H1 (cell line): ENCODE measurements around the gene GCNT1.

ENCODE experiments used
- CEBPB ChIP-seq: IDR thresholded peaks from 2 replicates; pipeline ENCODE4 v1.6.1; 2012; ENCODE audit warnings: low read depth, low read length
- CREB1 ChIP-seq: IDR thresholded peaks from 2 replicates; pipeline ENCODE4 v1.6.1; 2012; ENCODE audit warnings: inconsistent platforms
- JUND ChIP-seq: IDR thresholded peaks from 2 replicates; pipeline ENCODE4 v1.6.1; 2011; ENCODE audit warnings: mild to moderate bottlenecking, improper control_type of control experiment, low read length
- NANOG ChIP-seq: IDR thresholded peaks from 2 replicates; pipeline ENCODE4 v1.6.1; 2011; ENCODE audit warnings: low read length, low read depth, mild to moderate bottlenecking, inconsistent platforms; ENCODE audit not compliant: insufficient read depth, poor library complexity, severe bottlenecking
- PHF8 ChIP-seq: fragments of 200-600 bp; sonication (generic); conservative IDR thresholded peaks from 2 replicates; pipeline ENCODE4 v1.7.1; 2012; ENCODE audit warnings: low read depth, mild to moderate bottlenecking, inconsistent platforms, low read length, moderate library complexity
- POLR2A ChIP-seq, 2 experiments: IDR thresholded peaks; 1 replicate in 1 of 2; 2 replicates in 1 of 2; pipeline ENCODE4 v1.6.1; 2011; ENCODE audit warnings: low read depth in 2 of 2, low read length in 2 of 2, mild to moderate bottlenecking in 2 of 2; ENCODE audit errors: control extremely low read depth in 1 of 2
- POLR2AphosphoS5 ChIP-seq: IDR thresholded peaks from 2 replicates; pipeline ENCODE4 v1.6.1; 2011; ENCODE audit warnings: low read depth, low read length
- POU5F1 ChIP-seq: IDR thresholded peaks from 2 replicates; pipeline ENCODE4 v1.6.1; 2011; ENCODE audit warnings: low read depth, mild to moderate bottlenecking, low read length, moderate library complexity
- RNF2 ChIP-seq: fragments of 200-900, 300-1000 bp; sonication (generic); IDR thresholded peaks from 2 replicates; pipeline ENCODE4 v1.7.1; 2016; ENCODE audit warnings: borderline replicate concordance, low read depth, mild to moderate bottlenecking, antibody characterized with exemption, low read length; ENCODE audit not compliant: poor library complexity, severe bottlenecking; ENCODE audit errors: missing control alignments
- YY1 ChIP-seq: IDR thresholded peaks from 2 replicates; pipeline ENCODE4 v1.6.1; 2011; ENCODE audit warnings: low read depth, mild to moderate bottlenecking, low read length
- ZNF274 ChIP-seq: IDR thresholded peaks from 2 replicates; pipeline ENCODE4 v1.7.0; 2012; ENCODE audit warnings: low read length, borderline replicate concordance; ENCODE audit errors: extremely low read depth
- TF ChIP-seq, protein P1 (sequence below), 3 experiments: IDR thresholded peaks; 1 replicate in 2 of 3; 2 replicates in 1 of 3; pipeline versions ENCODE4 v1.5.1 to v1.6.1; 2011; ENCODE audit warnings: low read length in 3 of 3, mild to moderate bottlenecking in 3 of 3, inconsistent platforms in 2 of 3, low read depth in 1 of 3, moderate library complexity in 1 of 3; ENCODE audit not compliant: insufficient read depth in 1 of 3; ENCODE audit errors: control extremely low read depth in 1 of 3
- TF ChIP-seq, protein P2 (sequence below): IDR thresholded peaks from 2 replicates; pipeline ENCODE4 v1.6.1; 2012; ENCODE audit warnings: inconsistent platforms
- TF ChIP-seq, protein P3 (sequence below): IDR thresholded peaks from 2 replicates; pipeline ENCODE4 v1.6.1; 2011; ENCODE audit warnings: low read depth, mild to moderate bottlenecking, low read length; ENCODE audit not compliant: insufficient read depth

DNA sequence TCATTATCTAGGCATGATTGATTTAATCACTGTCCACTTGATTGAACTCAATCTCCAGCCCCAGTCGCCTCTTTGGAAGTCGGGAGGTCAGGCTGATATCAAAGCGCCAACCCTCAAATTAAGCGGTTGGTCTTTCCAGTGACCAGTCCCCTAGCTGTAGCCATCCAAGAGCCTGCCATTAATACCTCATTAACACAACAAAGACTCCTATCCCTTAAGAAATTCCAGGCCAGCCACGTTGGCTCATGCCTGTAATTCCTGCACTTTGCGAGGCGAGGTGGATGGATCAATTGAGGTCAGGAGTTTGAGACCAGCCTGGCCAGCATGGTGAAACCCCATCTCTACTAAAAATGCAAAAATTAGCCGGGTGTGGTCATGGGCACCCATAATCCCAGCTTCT is 27.4 kb upstream of the GCNT1 start:
- TF ChIP-seq CEBPB (no peak), POLR2A (IDR thresholded peaks at IDR 0.05; ENCODE audit: control extremely low read depth in 1 of 2, low read depth in 2 of 2, low read length in 2 of 2) (no peak), CREB1 (no peak), PHF8 (no peak), POLR2AphosphoS5 (no peak), RNF2 (no peak), JUND (no peak), YY1 (0 out of 2 replicates have a peak, but pooled peaks have one; percentile 8), POU5F1 (0 out of 2 replicates have a peak, but pooled peaks have one; percentile 9), ZNF274 (no peak), NANOG (no peak)
- TF ChIP-seq, protein P1, sequence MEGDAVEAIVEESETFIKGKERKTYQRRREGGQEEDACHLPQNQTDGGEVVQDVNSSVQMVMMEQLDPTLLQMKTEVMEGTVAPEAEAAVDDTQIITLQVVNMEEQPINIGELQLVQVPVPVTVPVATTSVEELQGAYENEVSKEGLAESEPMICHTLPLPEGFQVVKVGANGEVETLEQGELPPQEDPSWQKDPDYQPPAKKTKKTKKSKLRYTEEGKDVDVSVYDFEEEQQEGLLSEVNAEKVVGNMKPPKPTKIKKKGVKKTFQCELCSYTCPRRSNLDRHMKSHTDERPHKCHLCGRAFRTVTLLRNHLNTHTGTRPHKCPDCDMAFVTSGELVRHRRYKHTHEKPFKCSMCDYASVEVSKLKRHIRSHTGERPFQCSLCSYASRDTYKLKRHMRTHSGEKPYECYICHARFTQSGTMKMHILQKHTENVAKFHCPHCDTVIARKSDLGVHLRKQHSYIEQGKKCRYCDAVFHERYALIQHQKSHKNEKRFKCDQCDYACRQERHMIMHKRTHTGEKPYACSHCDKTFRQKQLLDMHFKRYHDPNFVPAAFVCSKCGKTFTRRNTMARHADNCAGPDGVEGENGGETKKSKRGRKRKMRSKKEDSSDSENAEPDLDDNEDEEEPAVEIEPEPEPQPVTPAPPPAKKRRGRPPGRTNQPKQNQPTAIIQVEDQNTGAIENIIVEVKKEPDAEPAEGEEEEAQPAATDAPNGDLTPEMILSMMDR (IDR thresholded peaks at IDR 0.05; ENCODE audit: control extremely low read depth in 1 of 3, insufficient read depth in 1 of 3, low read depth in 1 of 3, low read length in 3 of 3) = no peak
- TF ChIP-seq, protein P2, sequence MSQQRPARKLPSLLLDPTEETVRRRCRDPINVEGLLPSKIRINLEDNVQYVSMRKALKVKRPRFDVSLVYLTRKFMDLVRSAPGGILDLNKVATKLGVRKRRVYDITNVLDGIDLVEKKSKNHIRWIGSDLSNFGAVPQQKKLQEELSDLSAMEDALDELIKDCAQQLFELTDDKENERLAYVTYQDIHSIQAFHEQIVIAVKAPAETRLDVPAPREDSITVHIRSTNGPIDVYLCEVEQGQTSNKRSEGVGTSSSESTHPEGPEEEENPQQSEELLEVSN = peak; percentile 77
- TF ChIP-seq, protein P3, sequence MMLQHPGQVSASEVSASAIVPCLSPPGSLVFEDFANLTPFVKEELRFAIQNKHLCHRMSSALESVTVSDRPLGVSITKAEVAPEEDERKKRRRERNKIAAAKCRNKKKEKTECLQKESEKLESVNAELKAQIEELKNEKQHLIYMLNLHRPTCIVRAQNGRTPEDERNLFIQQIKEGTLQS = no peak
